Bronchial epithelial cell (primary cell): ENCODE measurements around the gene BICD2. TPM values are rescaled to one million over a fixed set of nuclear protein-coding genes. Genes with fewer than 3 reads are reported as not detected.

Experiments used
- DNase-seq: peaks from one replicate; pipeline ENCODE4 v3.0.0-alpha.2; 2010; ENCODE audit warnings: low read depth
- FAIRE-seq: peaks from 2 replicates; lab custom pipeline; 2011; peaks lifted over from hg19 to GRCh38; lab: Jason Lieb, UNC
- H3K27me3 ChIP-seq: 2 replicates; pipeline ENCODE4 v1.5.1; 2011; ENCODE audit warnings: low read length; ENCODE audit not compliant: control insufficient read depth, insufficient read depth
- H3K36me3 ChIP-seq: 2 replicates; pipeline ENCODE4 v1.5.1; 2011; ENCODE audit warnings: low read length; ENCODE audit not compliant: control insufficient read depth, insufficient read depth
- H3K4me3 ChIP-seq: 2 replicates; pipeline ENCODE4 v1.5.1; 2011; ENCODE audit warnings: mild to moderate bottlenecking, low read depth, low read length, control low read depth
- CTCF ChIP-seq: IDR thresholded peaks from 2 replicates; pipeline ENCODE4 v1.5.1; 2011; ENCODE audit warnings: mild to moderate bottlenecking, moderate library complexity, low read length, control low read depth, inconsistent platforms; ENCODE audit not compliant: insufficient read depth, severe bottlenecking
- total RNA-seq: library from RNA; depleted of rRNA; stranded (reverse); fragments of >200 nt; gene quantifications from 2 replicates; pipeline ENCODE4 v1.2.1, GENCODE V29; 2014

Gene BICD2
- total RNA-seq, 1 donor from 2014 or later = 92.7 TPM

- FAIRE-seq = no peak
- no peak for DNase-seq
- peaks cover 6% of the 10 kb centered on the region for H3K36me3 ChIP-seq
- no peaks in the 10 kb centered on the region for H3K27me3 ChIP-seq
- no peak overlapping the region for H3K4me3 ChIP-seq
- no peak for TF ChIP-seq CTCF
These were observed 10.4 kb downstream of the BICD2 start for GRCh38 chr9:92754091-92754745.

DNA sequence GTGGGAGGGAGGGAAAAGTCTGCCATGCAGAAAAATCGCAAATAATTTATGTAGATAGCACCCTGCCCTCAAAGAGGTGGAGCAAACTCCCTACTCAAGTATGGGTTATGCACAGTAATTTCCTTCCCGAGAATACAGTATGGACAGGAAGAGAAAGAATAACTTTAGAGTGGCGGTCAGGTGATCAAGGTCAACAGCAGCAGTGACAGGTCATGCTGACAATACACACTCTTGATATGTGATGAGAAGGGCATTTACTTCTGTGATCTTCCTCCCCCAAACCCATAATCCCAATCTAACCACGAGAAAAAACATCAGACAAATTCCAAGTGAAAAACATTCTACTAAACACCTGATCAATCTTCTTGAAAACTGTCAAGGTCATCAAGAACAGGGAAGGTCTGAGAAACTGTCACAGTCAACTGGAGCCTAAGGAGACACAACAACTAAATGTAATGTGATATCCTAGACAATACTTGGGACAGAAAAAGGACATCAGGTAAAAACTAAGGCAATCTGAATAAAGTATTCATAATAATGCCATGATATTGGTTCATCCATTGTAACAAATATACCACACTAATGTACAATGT lies 11.7 kb downstream of the BICD2 start:
- Histone ChIP-seq H3K36me3 (peaks cover 7% of the 10 kb centered on the region), H3K27me3 (no peaks in the 10 kb centered on the region), H3K4me3 (no peak overlapping the region)
- no peak for TF ChIP-seq CTCF
- FAIRE-seq = no peak
- no peak for DNase-seq

GRCh38 chr9:92749934-92750315 lies 14.7 kb downstream of the BICD2 start:
- Histone ChIP-seq H3K36me3 (peaks cover 1% of the 10 kb centered on the region), H3K27me3 (no peaks in the 10 kb centered on the region), H3K4me3 (no peak overlapping the region)
- DNase-seq (no peak), FAIRE-seq (peak; percentile 18)
- TF ChIP-seq CTCF = no peak

GRCh38 chr9:92749071-92749933 lies 15.3 kb downstream of the BICD2 start:
- DNase-seq = no peak
- Histone ChIP-seq H3K27me3 (no peaks in the 10 kb centered on the region), H3K4me3 (no peak overlapping the region), H3K36me3 (peaks cover 1% of the 10 kb centered on the region)
- FAIRE-seq = no peak
- TF ChIP-seq CTCF = no peak

DNA sequence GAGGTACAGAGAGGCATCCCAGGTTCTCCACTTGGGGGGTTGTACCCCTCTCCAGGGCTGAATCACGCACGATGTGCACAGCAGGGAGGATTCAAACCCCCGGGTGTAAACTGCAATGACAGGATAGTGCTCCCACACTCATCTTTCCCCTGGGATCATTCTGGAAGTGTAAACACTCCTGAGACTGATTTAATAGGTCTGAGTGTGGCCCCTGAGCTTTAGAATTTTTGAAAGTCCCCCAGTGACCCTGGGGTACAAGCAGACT lies 16.5 kb downstream of the BICD2 start:
- no peak for DNase-seq
- Histone ChIP-seq H3K36me3 (peaks cover 1% of the 10 kb centered on the region), H3K4me3 (no peak overlapping the region), H3K27me3 (no peaks in the 10 kb centered on the region)
- TF ChIP-seq CTCF = no peak
- no peak for FAIRE-seq
